GM12801 (cell line): ENCODE data around the gene LTBP2.

Source experiments
- TF ChIP-seq, protein P1 (sequence below): IDR thresholded peaks from one replicate; pipeline ENCODE4 v1.5.1; 2011; ENCODE audit warnings: control low read depth; ENCODE audit not compliant: insufficient read length; ENCODE audit errors: extremely low read depth

The LTBP2 gene

DNA sequence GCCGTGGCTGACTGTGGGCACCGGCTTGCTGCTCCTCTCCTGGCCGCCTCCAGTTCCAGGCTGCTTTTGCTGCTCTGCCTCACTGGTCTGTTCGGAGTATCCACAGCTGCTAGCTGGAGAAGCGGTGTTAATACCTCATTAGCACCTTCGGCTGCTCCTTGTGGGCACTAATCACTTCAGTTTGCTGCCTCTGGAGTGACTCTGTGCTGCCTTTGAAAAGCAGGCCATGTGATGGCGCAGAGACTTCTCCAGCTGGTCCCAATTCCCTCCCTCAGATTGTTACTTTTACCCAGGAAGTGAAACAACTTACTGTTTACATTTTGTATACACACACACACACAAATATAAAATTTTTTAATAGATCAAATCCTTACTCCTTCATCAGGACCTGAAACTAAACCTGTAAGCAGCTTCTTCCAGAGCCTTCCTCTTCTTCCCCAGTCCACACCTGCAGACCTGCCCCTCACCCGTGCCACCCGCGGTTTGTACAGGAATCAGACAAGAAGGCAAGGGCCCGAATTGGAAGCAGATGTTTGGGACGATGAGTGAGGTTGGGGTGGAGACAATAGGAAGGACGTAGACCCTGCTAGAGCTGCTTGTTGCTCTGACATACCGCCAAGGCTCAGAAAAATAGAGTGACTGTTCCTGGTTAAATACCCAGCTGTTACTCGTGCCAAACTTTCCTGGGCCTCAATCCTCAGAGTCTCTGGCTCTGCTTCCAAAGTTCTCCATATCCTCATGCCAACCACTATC lies 41.5 kb upstream of the LTBP2 start:
- TF ChIP-seq, protein P1, sequence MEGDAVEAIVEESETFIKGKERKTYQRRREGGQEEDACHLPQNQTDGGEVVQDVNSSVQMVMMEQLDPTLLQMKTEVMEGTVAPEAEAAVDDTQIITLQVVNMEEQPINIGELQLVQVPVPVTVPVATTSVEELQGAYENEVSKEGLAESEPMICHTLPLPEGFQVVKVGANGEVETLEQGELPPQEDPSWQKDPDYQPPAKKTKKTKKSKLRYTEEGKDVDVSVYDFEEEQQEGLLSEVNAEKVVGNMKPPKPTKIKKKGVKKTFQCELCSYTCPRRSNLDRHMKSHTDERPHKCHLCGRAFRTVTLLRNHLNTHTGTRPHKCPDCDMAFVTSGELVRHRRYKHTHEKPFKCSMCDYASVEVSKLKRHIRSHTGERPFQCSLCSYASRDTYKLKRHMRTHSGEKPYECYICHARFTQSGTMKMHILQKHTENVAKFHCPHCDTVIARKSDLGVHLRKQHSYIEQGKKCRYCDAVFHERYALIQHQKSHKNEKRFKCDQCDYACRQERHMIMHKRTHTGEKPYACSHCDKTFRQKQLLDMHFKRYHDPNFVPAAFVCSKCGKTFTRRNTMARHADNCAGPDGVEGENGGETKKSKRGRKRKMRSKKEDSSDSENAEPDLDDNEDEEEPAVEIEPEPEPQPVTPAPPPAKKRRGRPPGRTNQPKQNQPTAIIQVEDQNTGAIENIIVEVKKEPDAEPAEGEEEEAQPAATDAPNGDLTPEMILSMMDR, result no peak

DNA sequence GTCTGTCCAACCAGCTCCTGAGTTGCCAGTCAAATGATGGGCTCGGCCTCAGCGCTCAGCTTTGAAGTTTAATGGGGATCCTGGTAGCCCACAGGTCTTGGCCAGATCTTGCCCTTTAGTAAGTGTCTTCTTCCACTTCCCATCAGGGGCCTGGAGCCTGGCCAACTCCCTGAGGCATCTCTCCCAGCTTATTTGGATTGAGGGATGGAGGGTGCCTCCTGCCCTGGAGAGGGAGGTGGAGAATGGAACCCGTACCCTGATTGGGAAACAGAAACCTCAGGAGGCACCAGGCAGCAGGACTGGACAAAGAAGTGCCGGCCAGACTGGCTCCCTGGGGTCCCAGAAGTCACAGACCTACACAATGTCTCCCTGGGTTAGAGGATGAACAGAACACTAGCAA lies 40.5 kb upstream of the LTBP2 start:
- TF ChIP-seq, protein P1, result no peak

DNA sequence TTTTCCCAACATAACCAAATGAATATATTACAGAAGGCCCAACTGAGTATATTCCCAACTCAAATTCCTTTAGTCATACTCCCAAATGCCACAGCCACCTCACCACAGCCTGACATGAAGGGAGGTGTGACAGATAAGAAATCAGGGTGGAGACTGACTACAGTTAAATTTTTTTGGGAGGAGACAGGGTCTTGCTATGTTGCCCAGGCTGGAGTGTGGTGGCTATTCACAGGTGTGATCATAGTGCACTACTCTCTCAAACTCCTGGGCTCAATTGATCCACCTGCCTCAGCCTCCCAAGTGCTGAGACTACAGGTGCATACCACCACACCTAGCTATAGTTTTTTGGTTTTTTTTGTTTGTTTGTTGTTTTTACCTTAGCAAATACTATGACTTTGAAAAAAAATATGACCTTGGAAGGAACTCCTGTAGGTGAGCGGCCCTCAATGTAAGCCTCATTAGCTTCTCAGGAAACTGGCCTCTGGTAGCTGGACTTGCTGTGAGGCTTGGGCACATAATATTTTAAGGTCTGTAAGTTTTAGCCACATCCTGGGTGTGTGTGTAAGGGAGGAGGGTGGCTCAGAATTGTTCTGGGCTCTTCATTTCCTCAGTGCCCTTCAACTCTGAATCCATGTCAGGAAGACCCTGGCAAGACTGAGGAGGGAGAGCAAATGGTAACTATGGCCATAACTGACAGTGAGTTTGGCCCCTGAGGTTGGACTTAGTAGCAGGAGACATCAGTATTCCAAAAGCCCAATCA lies 39.1 kb upstream of the LTBP2 start:
- TF ChIP-seq, protein P1, result no peak

DNA sequence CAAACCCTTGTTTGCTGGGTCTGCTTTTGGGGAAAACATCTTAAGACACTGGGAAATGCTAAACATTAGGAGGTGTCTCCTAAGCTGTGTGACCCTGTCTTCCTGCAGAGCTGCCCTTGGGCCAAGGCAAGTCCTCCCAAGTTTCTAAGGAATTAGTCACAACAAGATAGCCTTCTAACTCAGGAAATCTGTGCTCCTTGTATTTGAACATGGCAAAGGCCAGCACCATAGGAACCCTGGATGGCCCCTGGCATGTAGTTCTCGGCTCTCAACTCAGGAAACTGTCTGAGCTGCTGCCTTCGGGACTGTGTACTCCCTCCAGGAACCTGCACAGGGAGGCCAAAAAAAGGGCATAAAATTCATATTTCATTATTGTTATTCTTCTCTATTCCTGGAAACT lies 37.6 kb upstream of the LTBP2 start:
- TF ChIP-seq, protein P1, result no peak

DNA sequence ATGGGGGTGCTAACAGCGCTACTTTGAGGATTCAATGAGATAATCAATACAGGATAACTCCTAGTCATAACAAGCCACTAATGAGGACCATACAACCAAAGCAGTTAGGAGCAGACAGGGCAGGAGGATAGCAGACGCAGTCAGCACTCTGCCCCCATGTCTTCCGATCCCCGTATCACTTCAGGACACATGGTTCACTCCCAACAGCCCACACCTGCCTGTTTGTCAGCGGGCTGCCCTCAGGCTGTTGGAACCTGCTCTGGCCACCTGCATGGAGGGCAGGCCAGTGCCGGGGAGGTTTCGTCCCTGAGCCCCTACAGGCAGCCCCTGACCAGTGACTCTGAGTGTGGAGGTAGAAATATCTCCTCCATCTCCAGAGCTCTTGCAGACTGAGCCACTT lies 37.1 kb upstream of the LTBP2 start:
- TF ChIP-seq, protein P1, result no peak

DNA sequence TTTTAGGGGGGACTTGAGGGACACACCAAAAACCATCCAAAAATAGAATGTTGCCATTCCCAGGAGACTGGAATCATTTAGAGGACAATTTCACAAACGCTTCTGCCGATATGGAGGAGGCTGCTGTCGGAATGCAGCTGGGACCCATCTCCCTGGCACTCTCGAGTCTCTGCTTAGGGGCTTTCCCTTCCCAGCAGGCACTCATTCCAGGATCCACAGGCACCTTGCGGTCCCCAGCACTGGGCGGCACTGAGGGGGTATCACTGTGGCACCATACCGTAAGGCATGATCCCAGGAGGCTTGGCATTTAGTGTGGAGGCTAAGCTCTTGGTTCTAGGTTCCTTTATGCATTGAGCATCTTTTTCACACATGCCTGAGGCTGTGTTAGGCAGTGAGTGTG lies 36.6 kb upstream of the LTBP2 start:
- TF ChIP-seq, protein P1, result no peak

DNA sequence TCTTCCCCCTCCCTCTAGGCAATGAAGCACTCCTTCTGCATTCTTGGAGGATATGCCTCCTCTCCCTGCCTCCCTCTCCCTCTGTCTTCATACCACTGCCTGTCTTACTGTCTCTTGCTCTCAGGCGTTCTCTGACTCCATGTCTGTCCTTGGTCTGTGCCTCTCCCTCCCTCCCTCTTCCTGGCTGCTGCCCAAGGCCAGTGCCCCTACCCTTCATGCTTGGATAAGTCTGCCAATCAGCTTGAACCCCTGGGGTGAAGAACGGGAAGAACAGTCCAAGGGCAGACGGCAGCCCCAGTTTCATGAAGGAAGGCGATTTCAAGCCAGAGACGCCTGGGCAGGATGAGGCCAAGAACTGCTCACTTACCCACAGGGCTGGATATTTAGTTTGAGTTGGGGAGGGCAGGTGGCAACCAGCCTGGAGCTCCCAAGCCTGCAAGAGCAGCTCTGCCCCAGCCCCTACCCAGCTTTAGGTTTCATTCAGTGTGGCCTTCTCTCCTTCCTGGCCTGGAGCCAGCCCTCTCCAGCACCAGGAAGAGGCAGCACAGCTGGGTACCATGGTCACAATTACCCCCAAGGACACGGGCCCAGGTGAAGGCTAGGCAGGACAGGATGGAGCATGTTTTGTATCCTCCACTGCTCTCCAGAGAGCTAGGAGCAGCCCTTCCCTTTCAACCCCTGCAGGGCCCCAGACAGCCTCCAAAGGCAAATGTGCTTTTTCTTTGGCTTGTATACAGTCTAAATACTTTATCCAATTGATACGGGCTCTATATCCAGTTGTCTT lies 35.8 kb upstream of the LTBP2 start:
- TF ChIP-seq, protein P1, result no peak
